HepG2 (cell line): ENCODE data around the gene SNAI3. TPM values are rescaled to one million over a fixed set of nuclear protein-coding genes. Genes with fewer than 3 reads are reported as not detected.

Source experiments
- ARHGAP35 ChIP-seq: sonication (generic); formaldehyde crosslinking; IDR thresholded peaks from 2 replicates; pipeline ENCODE4 v1.9.0; 2022; ENCODE audit warnings: mild to moderate bottlenecking, inconsistent platforms, moderate library complexity, missing genetic modification reagents, borderline replicate concordance
- GTF3A ChIP-seq: sonication (generic); formaldehyde crosslinking; conservative IDR thresholded peaks from 2 replicates; pipeline ENCODE4 v1.4.0; 2020; ENCODE audit warnings: mild to moderate bottlenecking, missing genetic modification reagents
- IKZF5 ChIP-seq: IDR thresholded peaks from 2 replicates; pipeline ENCODE4 v1.6.1; 2018; ENCODE audit warnings: missing genetic modification reagents, mild to moderate bottlenecking, missing compliant biosample characterization
- MED13 ChIP-seq: sonication (generic); formaldehyde crosslinking; IDR thresholded peaks from 2 replicates; pipeline ENCODE4 v1.5.0; 2020; ENCODE audit warnings: missing genetic modification reagents
- NFAT5 ChIP-seq: sonication (generic); formaldehyde crosslinking; IDR thresholded peaks from 2 replicates; pipeline ENCODE4 v1.4.0; 2020; ENCODE audit warnings: missing genetic modification reagents
- NFE2L1 ChIP-seq: sonication (generic); formaldehyde crosslinking; IDR thresholded peaks from 2 replicates; pipeline ENCODE4 v1.4.0; 2020; ENCODE audit warnings: missing genetic modification reagents, mild to moderate bottlenecking, borderline replicate concordance
- ZBTB46 ChIP-seq: sonication (generic); formaldehyde crosslinking; IDR thresholded peaks from 2 replicates; pipeline ENCODE4 v1.4.0; 2020; ENCODE audit warnings: mild to moderate bottlenecking, missing genetic modification reagents, borderline replicate concordance
- ZFX ChIP-seq: sonication (generic); formaldehyde crosslinking; IDR thresholded peaks from 2 replicates; pipeline ENCODE4 v1.4.0; 2020; ENCODE audit warnings: mild to moderate bottlenecking, low read depth, missing genetic modification reagents, moderate library complexity
- ZNF564 ChIP-seq: sonication (generic); formaldehyde crosslinking; IDR thresholded peaks from 2 replicates; pipeline ENCODE4 v1.8.1; 2023; ENCODE audit warnings: mild to moderate bottlenecking, missing genetic modification reagents
- ZNF749 ChIP-seq: sonication (generic); formaldehyde crosslinking; IDR thresholded peaks from 2 replicates; pipeline ENCODE4 v1.8.0; 2022; ENCODE audit warnings: mild to moderate bottlenecking, missing genetic modification reagents, moderate library complexity, borderline replicate concordance
- polyA plus RNA-seq, 8 experiments: library from polyadenylated mRNA; depleted of rRNA in 3 of 8; stranded (reverse) in 7 of 8; unstranded in 1 of 8; fragments of >200 nt; fragmentation: Illumina TruSeq in 4 of 8; extraction: Trizol in 4 of 8; gene quantifications; 2 replicates each; pipeline versions ENCODE4 v1.2.1 to v1.2.3, GENCODE V29; 2011 to 2016; ENCODE audit warnings: low read depth in 4 of 8, missing spikeins in 1 of 8, mixed read lengths in 1 of 8; ENCODE audit not compliant: insufficient read depth in 1 of 8
- total RNA-seq, 5 experiments: library from RNA; depleted of rRNA; stranded (reverse); fragments of >200 nt; fragmentation: Illumina TruSeq; extraction: Trizol; gene quantifications; 2 replicates each; pipeline ENCODE4 v1.2.3, GENCODE V29; 2016; ENCODE audit warnings: low read depth in 1 of 5
- TF ChIP-seq, protein P1 (sequence below): sonication (generic); formaldehyde crosslinking; IDR thresholded peaks from 2 replicates; pipeline ENCODE4 v1.8.0; 2022; ENCODE audit warnings: missing genetic modification reagents, mild to moderate bottlenecking, inconsistent platforms, borderline replicate concordance
- TF ChIP-seq, protein P2 (sequence below): sonication (generic); formaldehyde crosslinking; IDR thresholded peaks from 2 replicates; pipeline ENCODE4 v1.4.0; 2020; ENCODE audit warnings: mild to moderate bottlenecking, missing genetic modification reagents
- TF ChIP-seq, protein P3 (sequence below): IDR thresholded peaks from 2 replicates; pipeline ENCODE4 v1.6.1; 2016; ENCODE audit warnings: mild to moderate bottlenecking
- TF ChIP-seq, protein P4 (sequence below): sonication (generic); formaldehyde crosslinking; IDR thresholded peaks from 2 replicates; pipeline ENCODE4 v1.8.0; 2022; ENCODE audit warnings: missing genetic modification reagents, low read depth, mild to moderate bottlenecking, borderline replicate concordance

The SNAI3 gene
- total and polyA plus RNA-seq, 2 of the 13 experiments (the other 11 are each of a cell fraction or from before 2014, with no cell fraction given), result 0.09 to 0.18 TPM

GRCh38 chr16:88686439-88687253, at the start of gene SNAI3 (continued):
- TF ChIP-seq, protein P1, sequence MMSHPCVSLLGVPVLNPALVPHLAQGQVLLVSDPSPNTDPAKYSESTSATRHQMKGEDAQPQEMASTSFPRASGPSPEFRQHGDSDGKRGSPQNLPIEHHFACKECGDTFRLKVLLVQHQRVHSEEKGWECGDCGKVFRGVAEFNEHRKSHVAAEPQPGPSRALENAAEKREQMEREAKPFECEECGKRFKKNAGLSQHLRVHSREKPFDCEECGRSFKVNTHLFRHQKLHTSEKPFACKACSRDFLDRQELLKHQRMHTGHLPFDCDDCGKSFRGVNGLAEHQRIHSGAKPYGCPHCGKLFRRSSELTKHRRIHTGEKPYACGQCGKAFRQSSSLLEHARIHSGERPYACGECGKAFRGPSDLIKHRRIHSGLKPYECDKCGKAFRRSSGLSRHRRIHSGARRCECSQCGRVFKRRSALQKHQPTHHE, result no peak
- TF ChIP-seq GTF3A (CRISPR knock-in tag), result 0 out of 2 replicates have a peak, but pooled peaks have one; percentile 58
- TF ChIP-seq IKZF5 (CRISPR knock-in tag), result no peak
- TF ChIP-seq, protein P2, sequence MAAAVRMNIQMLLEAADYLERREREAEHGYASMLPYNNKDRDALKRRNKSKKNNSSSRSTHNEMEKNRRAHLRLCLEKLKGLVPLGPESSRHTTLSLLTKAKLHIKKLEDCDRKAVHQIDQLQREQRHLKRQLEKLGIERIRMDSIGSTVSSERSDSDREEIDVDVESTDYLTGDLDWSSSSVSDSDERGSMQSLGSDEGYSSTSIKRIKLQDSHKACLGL (CRISPR knock-in tag), result peak; percentile 36; the same call in 1 of the 2 replicates
- 0 out of 2 replicates have a peak, but pooled peaks have one; percentile 23 for TF ChIP-seq ZNF749
- peak; percentile 86; the same call in 1 of the 2 replicates for TF ChIP-seq ZBTB46 (CRISPR knock-in tag)
- 0 out of 2 replicates have a peak, but pooled peaks have one; percentile 20 for TF ChIP-seq NFAT5 (CRISPR knock-in tag)
- TF ChIP-seq NFE2L1 (CRISPR knock-in tag), result peak; percentile 68; the same call in 1 of the 2 replicates
- peak; percentile 76 for TF ChIP-seq ARHGAP35 (CRISPR knock-in tag)
- TF ChIP-seq MED13 (CRISPR knock-in tag), result no peak
- 0 out of 2 replicates have a peak, but pooled peaks have one; percentile 45 for TF ChIP-seq ZNF564 (CRISPR knock-in tag)
- TF ChIP-seq, protein P3, sequence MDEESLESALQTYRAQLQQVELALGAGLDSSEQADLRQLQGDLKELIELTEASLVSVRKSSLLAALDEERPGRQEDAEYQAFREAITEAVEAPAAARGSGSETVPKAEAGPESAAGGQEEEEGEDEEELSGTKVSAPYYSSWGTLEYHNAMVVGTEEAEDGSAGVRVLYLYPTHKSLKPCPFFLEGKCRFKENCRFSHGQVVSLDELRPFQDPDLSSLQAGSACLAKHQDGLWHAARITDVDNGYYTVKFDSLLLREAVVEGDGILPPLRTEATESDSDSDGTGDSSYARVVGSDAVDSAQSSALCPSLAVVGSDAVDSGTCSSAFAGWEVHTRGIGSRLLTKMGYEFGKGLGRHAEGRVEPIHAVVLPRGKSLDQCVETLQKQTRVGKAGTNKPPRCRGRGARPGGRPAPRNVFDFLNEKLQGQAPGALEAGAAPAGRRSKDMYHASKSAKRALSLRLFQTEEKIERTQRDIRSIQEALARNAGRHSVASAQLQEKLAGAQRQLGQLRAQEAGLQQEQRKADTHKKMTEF (CRISPR knock-in tag), result peak; percentile 76
- TF ChIP-seq, protein P4, sequence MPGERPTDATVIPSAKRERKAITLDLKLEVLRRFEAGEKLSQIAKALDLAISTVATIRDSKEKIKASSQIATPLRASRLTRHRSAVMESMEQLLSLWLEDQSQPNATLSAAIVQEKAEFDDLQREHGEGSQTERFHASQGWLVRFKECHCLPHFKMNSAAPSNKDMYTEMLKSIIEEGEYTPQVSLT (CRISPR knock-in tag), result no peak
- TF ChIP-seq ZFX (CRISPR knock-in tag), result peak; percentile 66; the same call in 1 of the 2 replicates
